SK-N-MC (cell line): ENCODE results near the gene RAB40B.
"Not testable (repeated sequence)": the region's sequence is repeated elsewhere in the genome, so short reads cannot be mapped to it uniquely, and the experiment has no call there.

Experiments
- DNase-seq: peaks from one replicate; pipeline ENCODE4 v3.0.0-alpha.2; 2011; ENCODE audit warnings: low read depth, low spot score
- H3K27ac ChIP-seq: fragments of 200-600 bp; sonication (generic); 2 replicates; pipeline ENCODE4 v1.5.1; 2016; ENCODE audit warnings: mixed run types
- H3K36me3 ChIP-seq: fragments of 200-600 bp; sonication (generic); 2 replicates; pipeline ENCODE4 v1.6.1; 2017; ENCODE audit warnings: antibody characterized with exemption, low read length, mixed read lengths; ENCODE audit not compliant: insufficient read depth
- H3K4me3 ChIP-seq: fragments of 200-600 bp; sonication (generic); 2 replicates; pipeline ENCODE4 v1.5.1; 2016
- H3K9ac ChIP-seq: fragments of 200-600 bp; sonication (generic); 2 replicates; pipeline ENCODE4 v1.8.0; 2017; ENCODE audit warnings: mixed run types, mixed read lengths; ENCODE audit not compliant: insufficient read length
- H3K9me3 ChIP-seq: fragments of 200-600 bp; sonication (generic); 2 replicates; pipeline ENCODE4 v1.6.1; 2017; ENCODE audit warnings: low read depth, mild to moderate bottlenecking, antibody characterized with exemption, low read length, moderate library complexity, mixed read lengths
- EZH2 ChIP-seq: fragments of 200-600 bp; sonication (generic); IDR thresholded peaks from one replicate; pipeline ENCODE4 v1.6.1; 2017; ENCODE audit warnings: antibody characterized with exemption
- FOXP2 ChIP-seq: optimal IDR thresholded peaks from 2 replicates; pipeline ENCODE3; 2011; ENCODE audit warnings: mild to moderate bottlenecking, moderate library complexity; ENCODE audit not compliant: insufficient read depth; ENCODE audit errors: extremely low read length, control extremely low read depth
- POLR2AphosphoS5 ChIP-seq: IDR thresholded peaks from 2 replicates; pipeline ENCODE4 v1.6.1; 2012; ENCODE audit warnings: mild to moderate bottlenecking, low read depth, low read length, borderline replicate concordance

RAB40B gene

DNA sequence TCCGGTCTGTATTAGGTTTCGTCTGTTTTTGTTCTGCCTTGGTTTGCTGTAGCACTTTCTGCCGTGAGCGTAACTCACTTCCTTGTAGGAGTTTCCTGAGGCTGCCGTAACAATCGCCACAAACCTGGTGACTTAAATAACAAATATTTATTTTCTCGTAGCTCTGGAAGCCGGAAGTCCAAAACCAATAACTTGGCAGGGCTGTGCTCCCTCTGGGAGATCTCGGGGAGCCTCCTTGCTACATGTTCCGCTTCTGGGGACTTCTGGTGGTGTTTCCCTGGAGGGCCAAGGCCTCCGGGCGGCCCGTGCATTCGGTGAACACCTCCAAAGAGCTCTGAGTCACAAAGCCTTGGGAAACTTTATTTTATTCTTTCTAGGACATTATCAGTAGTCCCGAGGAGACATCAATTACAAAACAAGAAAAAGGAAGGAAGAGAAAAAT lies 43.4 kb downstream of the RAB40B start:
- no peak overlapping the region for H3K27ac ChIP-seq
- H3K9ac ChIP-seq, result no peak overlapping the region
- DNase-seq, result no peak
- no peaks in the 10 kb centered on the region for H3K9me3 ChIP-seq
- H3K36me3 ChIP-seq, result no peaks in the 10 kb centered on the region
- TF ChIP-seq POLR2AphosphoS5, result no peak
- no peak for TF ChIP-seq FOXP2
- TF ChIP-seq EZH2, result no peak
- H3K4me3 ChIP-seq, result no peak overlapping the region

DNA sequence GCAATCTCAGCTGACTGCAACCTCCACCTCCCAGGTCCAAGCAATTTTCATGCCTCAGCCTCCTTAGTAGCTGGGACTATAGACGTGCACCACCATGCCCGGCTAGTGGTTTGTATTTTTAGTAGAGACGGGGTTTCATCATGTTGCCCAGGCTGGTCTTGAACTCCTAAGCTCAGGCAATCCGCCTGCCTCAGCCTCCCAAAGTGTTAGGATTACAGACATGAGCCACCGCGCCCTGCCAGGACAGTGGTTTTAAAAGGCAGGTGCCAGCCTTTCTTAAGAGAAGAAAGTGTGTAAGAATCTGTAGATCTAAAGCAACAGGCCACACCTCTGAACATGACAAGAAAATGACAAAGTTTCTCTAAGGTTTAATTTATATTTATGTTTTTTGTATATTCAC lies 43.9 kb downstream of the RAB40B start:
- H3K4me3 ChIP-seq, H3K27ac ChIP-seq, H3K9ac ChIP-seq, DNase-seq, H3K36me3 ChIP-seq, H3K9me3 ChIP-seq: not testable (repeated sequence)

DNA sequence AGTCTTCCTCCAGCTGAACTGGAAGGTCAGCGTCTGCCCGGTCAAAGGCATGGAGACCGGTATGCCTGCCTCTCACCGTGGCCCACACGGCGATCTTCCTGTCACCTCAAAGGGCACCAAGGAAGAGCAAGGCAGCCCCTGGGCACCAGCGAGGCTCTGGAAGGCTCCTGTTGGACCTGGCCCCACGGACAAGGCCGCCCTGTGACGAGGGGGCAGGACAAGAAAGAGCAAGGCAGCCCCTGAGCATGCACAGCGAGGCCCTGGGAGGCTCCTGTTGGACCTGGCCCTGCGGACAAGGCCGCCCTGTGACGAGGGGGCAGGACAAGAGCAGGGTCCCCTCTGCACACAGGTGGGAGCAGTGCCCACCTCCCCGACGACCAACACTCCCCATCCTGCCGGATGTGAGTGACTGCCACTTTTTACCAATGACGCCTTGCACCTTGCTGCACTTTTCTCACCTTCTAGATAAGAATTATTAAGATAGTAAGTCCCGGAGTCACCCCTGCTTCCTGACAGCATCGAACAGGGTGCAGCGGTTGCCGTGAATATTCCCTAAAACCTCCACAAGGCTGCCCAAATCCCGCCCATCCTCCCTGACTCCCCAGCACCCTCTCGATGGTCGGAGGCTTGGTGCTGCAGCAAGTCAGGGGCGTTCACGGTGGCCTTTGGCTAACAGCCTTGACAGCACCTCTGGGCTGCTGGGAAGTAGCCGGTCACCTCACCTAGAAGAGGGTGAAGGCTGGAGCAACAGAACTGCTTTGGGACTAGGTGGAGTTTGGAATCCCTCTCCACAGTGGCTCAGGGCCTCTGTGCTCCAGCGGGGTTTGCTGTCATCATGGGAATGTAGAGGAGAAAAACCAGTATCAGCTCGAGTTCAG lies 44.6 kb downstream of the RAB40B start:
- Histone ChIP-seq H3K4me3 (no peak overlapping the region), H3K9ac (no peak overlapping the region), H3K27ac (no peak overlapping the region), H3K9me3 (no peaks in the 10 kb centered on the region), H3K36me3 (no peaks in the 10 kb centered on the region)
- no peak for TF ChIP-seq EZH2
- TF ChIP-seq FOXP2, result no peak
- TF ChIP-seq POLR2AphosphoS5, result no peak
- no peak for DNase-seq

DNA sequence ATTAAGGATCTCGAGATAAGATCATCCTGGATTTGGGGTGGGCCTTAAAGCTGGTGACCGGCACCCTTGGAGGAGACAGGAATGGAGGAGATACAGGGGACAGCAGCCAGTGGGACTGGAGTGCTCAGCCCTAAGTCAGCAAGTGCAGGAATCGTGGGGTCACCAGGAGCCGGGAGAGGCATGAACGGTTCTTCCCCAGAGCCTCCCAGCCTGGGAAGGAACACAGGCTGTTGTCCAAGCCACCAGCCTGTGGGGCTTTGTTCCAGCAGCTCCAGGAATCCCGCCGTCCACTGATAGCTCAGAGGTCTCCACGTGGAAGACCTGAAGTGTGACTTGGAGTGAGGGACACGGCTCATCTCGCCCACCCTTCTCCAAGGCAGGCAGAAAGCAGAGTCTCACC lies 47.8 kb downstream of the RAB40B start:
- Histone ChIP-seq H3K9me3 (no peaks in the 10 kb centered on the region), H3K36me3 (no peaks in the 10 kb centered on the region), H3K27ac (no peak overlapping the region), H3K4me3 (no peak overlapping the region), H3K9ac (no peak overlapping the region)
- no peak for TF ChIP-seq FOXP2
- no peak for TF ChIP-seq EZH2
- no peak for DNase-seq

DNA sequence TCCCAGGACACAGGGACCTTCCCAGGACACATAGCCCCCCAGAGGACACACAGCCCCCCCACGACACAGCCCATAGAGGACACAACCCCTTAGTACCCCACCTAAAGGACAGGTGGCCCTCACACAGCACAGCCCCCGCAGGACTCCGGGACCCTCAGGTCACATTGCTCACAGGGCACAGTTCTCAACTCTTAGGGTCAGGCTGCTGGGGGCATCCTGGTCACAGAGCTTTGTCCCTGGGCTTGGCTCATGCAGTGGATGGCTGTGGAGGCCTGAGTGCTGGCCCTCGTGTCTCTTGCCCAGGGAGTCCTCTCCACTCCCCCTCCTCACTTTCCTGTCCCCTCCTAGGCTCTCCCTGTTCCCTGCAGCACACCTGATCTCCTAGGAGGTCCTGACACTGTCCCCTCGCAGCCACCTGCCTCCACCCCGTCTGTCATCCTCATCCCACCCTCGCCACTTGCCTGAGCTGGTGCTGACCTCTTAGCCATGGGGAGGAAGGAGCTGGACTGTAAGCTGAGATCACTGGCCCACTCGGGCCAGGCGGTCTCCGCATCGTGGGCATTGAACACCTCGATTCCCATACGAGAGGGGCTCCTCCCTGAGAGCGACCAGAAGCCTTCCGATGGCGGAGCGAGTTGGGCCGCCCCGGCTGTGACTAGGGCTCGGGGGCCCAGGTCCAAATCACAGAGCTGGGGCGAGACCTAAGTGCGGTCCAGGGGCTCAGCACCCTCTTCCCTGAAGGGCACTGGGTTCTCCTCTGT lies 48.8 kb downstream of the RAB40B start:
- no peaks in the 10 kb centered on the region for H3K36me3 ChIP-seq
- H3K27ac ChIP-seq, result peak overlapping the region; percentile 85; the same call in 1 of the 2 replicates
- no peak overlapping the region for H3K9ac ChIP-seq
- H3K9me3 ChIP-seq, result no peaks in the 10 kb centered on the region
- DNase-seq, result no peak
- H3K4me3 ChIP-seq, result no peak overlapping the region
- no peak for TF ChIP-seq POLR2AphosphoS5
- no peak for TF ChIP-seq FOXP2
- TF ChIP-seq EZH2, result no peak

DNA sequence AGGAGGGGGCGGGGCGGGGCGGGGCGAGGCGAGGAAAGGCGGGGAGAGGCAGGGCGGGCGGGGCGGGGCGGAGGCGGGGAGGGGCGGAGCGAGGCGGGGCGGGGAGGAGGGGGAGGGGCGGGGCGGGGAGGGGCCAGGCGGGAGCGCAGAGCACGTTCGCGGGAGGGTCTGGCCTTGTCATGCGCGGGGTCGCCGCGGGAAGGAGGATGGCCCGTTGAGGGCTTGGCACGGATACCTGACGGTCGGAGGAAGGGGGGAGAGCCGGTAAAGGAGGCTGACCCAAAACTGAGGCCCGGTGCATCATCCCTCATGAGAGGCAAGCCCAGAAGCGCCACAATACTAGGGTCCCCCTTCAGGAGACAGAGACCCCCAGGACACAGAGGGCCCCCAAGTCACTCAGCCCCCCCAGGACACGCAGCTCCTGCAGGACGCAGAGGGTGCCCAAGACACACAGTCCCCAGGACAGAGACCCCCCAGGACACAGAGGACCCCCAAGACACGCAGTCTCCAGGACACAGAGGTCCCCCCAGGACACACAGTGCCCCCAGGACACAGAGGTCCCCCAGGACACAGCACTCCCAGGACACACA lies 49.7 kb downstream of the RAB40B start:
- H3K9ac ChIP-seq, result peak overlapping the region; percentile 47
- peak overlapping the region; percentile 85 for H3K27ac ChIP-seq
- H3K4me3 ChIP-seq, result peak overlapping the region; percentile 64
- H3K36me3 ChIP-seq, result peaks cover 8% of the 10 kb centered on the region
- H3K9me3 ChIP-seq, result no peaks in the 10 kb centered on the region
- TF ChIP-seq FOXP2, result no peak
- no peak for TF ChIP-seq EZH2
- TF ChIP-seq POLR2AphosphoS5, result no peak
- no peak for DNase-seq

DNA sequence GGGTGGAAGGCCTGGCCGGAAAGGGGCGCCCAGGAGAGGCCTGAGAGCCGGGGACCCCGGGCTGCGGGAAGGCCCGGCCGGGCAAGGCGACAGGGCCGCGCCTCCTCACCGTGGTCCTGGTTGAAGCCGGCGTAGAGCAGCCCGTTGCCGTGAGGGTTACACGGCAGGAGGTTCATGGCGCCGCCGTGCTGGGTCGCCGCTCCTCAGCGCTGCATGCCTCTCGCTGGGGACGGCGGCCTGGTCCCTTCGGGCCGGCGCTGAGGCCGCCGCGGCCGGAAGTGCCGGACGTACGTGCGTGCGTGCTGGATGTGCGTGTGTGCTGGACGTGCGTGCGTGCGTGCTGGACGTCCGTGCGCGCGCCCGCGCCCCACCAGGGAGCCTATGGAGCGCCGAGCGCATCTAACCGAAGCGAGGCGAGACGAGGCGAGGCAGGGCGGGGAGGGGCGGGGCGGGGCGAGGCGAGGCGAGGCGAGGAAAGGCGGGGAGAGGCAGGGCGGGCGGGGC lies 50.3 kb downstream of the RAB40B start, which contains the start of gene WDR45B:
Gene WDR45B, minus strand, starts transcription at position 280 of the 504 bp plus-strand sequence. Its CDS starts 104 bp downstream, at position 176.
- TF ChIP-seq FOXP2, result no peak
- TF ChIP-seq POLR2AphosphoS5, result peak; percentile 84
- peak within 1 kb of the TSS; percentile 96 for H3K27ac ChIP-seq
- DNase-seq, result peak; percentile 53
- peak within 1 kb of the TSS; percentile 97 for H3K4me3 ChIP-seq
- peak within 1 kb of the TSS; percentile 92 for H3K9ac ChIP-seq
- peaks cover 14% of the 10 kb centered on the region for H3K36me3 ChIP-seq
- no peaks in the 10 kb centered on the region for H3K9me3 ChIP-seq

DNA sequence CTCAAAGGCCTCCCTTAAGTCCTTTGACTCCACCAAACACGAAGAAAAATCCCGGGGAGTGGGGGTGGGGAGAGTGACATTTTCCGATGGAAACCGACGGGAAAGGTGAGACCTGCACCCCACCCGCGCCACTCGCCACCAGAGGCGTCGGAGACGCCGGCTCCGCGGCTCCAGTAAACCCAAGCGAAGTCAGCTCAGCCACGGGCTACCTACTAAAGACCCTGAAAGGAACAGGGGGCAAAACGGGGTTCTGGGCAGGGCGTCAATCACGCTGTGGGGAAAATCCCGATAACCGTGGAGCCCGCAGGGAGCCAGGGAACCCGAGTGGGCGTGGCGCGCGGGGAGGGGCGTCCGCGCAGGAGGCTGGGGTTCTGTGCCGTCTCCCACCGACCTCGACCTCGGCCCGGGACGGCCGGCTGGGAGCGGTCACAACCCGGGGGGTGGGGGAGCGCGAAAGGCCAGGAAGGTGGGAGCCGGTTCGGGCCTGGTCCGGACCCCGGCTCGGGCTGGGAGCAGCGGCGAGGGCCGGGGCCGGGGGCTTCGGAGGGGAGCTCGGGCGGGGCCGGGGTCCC lies 50.8 kb downstream of the RAB40B start:
- no peak for DNase-seq
- peak overlapping the region; percentile 97 for H3K4me3 ChIP-seq
- H3K36me3 ChIP-seq, result peaks cover 19% of the 10 kb centered on the region
- H3K9me3 ChIP-seq, result no peaks in the 10 kb centered on the region
- peak overlapping the region; percentile 96 for H3K27ac ChIP-seq
- no peak for TF ChIP-seq POLR2AphosphoS5
- no peak for TF ChIP-seq EZH2
- no peak for TF ChIP-seq FOXP2
- peak overlapping the region; percentile 92 for H3K9ac ChIP-seq
